GM12878 (cell line): ENCODE results near the gene SLC30A4. TPM values are rescaled to one million over a fixed set of nuclear protein-coding genes. Genes with fewer than 3 reads are reported as not detected.

Experiments
- ATAC-seq: fragments of 200-7000 bp; cut with Tn5 transposase; 3 replicates; pipeline ENCODE4 v1.9.1; 2020; ENCODE audit warnings: mild to moderate bottlenecking, moderate library complexity
- BruUV-seq: library from RNA; stranded (reverse); fragments of 400-500 nt; replicated peaks from 2 replicates; lab custom pipeline; 2021; lab: Mats Ljungman, UMichigan
- CTCF ChIA-PET: fragments of 300-600 bp; sonication (Branson Sonifier 250); formaldehyde crosslinking; extraction: SDS; loops from one replicate; lab custom pipeline; 2021; ENCODE audit warnings: inconsistent platforms; lab: Yijun Ruan, JAX
- POLR2A ChIA-PET: fragments of 350-600 bp; formaldehyde crosslinking; extraction: SDS; loops from one replicate; lab custom pipeline; 2021; ENCODE audit warnings: inconsistent platforms; lab: Charles Lee
- RAD21 ChIA-PET: fragments of 300-600 bp; sonication (Branson Sonifier 250); formaldehyde crosslinking; loops from one replicate; lab custom pipeline; 2023; ENCODE audit warnings: antibody characterized with exemption; ENCODE audit not compliant: unreplicated experiment; lab: Charles Lee
- SMC1A ChIA-PET: fragments of 300-600 bp; sonication (Branson Sonifier 250); formaldehyde crosslinking; loops from one replicate; lab custom pipeline; 2023; ENCODE audit not compliant: unreplicated experiment, uncharacterized antibody; lab: Charles Lee
- DNase-seq: peaks from one replicate; pipeline ENCODE4 v3.0.0-alpha.2; 2011; ENCODE audit warnings: low read depth, low spot score
- FAIRE-seq: peaks from 3 replicates; lab custom pipeline; 2011; peaks lifted over from hg19 to GRCh38; lab: Jason Lieb, UNC
- H2AFZ ChIP-seq: 2 replicates; pipeline ENCODE4 v1.6.0; 2011; ENCODE audit warnings: low read depth, low read length, control low read depth; ENCODE audit not compliant: control insufficient read depth
- H3K27ac ChIP-seq: 2 replicates; pipeline ENCODE4 v1.5.1; 2011; ENCODE audit warnings: control low read depth; ENCODE audit not compliant: control insufficient read depth, insufficient read depth
- H3K27me3 ChIP-seq, 2 experiments: replicated peaks in 1 of 2; 2 replicates each; pipeline versions ENCODE4 v1.6.0 to v1.6.1; 2011; ENCODE audit warnings: low read length in 1 of 2; ENCODE audit not compliant: control insufficient read depth in 2 of 2, insufficient read depth in 2 of 2
- H3K36me3 ChIP-seq, 2 experiments: 2 replicates each; pipeline ENCODE4 v1.5.1; 2011; ENCODE audit warnings: low read length in 1 of 2; ENCODE audit not compliant: control insufficient read depth in 2 of 2, insufficient read depth in 2 of 2
- H3K4me1 ChIP-seq: 2 replicates; pipeline ENCODE4 v1.6.1; 2011; ENCODE audit warnings: mild to moderate bottlenecking, low read length, moderate library complexity, mixed read lengths; ENCODE audit not compliant: control insufficient read depth, insufficient read depth
- H3K4me2 ChIP-seq: 2 replicates; pipeline ENCODE4 v1.6.0; 2011; ENCODE audit warnings: control low read depth; ENCODE audit not compliant: control insufficient read depth, insufficient read depth
- H3K4me3 ChIP-seq: fragments of 200-600 bp; sonication (generic); 2 replicates; pipeline ENCODE4 v1.5.1; 2016
- H3K79me2 ChIP-seq: 2 replicates; pipeline ENCODE4 v1.6.0; 2011; ENCODE audit warnings: low read length; ENCODE audit not compliant: control insufficient read depth, insufficient read depth
- H3K9ac ChIP-seq: 2 replicates; pipeline ENCODE4 v1.8.0; 2011; ENCODE audit warnings: low read length, control low read depth, mixed read lengths; ENCODE audit not compliant: control insufficient read depth, insufficient read depth
- H3K9me3 ChIP-seq: replicated peaks from 3 replicates; pipeline ENCODE4 v1.5.1; 2011; ENCODE audit warnings: mild to moderate bottlenecking, low read length; ENCODE audit not compliant: control insufficient read depth, insufficient read depth
- H4K20me1 ChIP-seq: 2 replicates; pipeline ENCODE4 v1.6.0; 2011; ENCODE audit not compliant: control insufficient read depth, insufficient read depth
- CEBPB ChIP-seq, 2 experiments: fragments of 150-350 bp in 1 of 2; IDR thresholded peaks; 2 replicates each; pipeline ENCODE4 v1.6.1; 2012 to 2014; ENCODE audit warnings: low read depth in 2 of 2, low read length in 2 of 2, borderline replicate concordance in 1 of 2, inconsistent platforms in 1 of 2
- DPF2 ChIP-seq: fragments of 450-650 bp; IDR thresholded peaks from 2 replicates; pipeline ENCODE4 v1.6.1; 2017; ENCODE audit warnings: mild to moderate bottlenecking
- HDAC6 ChIP-seq: fragments of 200-600 bp; sonication (generic); IDR thresholded peaks from one replicate; pipeline ENCODE4 v1.8.0; 2017; ENCODE audit warnings: antibody characterized with exemption; ENCODE audit not compliant: unreplicated experiment
- NFXL1 ChIP-seq: fragments of 450-650 bp; IDR thresholded peaks from 2 replicates; pipeline ENCODE4 v1.6.1; 2017; ENCODE audit warnings: antibody characterized with exemption, mild to moderate bottlenecking, borderline replicate concordance
- NFYA ChIP-seq: IDR thresholded peaks from 2 replicates; pipeline ENCODE4 v1.6.1; 2011; ENCODE audit warnings: low read depth, mild to moderate bottlenecking, low read length, improper control_type of control experiment, borderline replicate concordance
- SREBF1 ChIP-seq: IDR thresholded peaks from 2 replicates; pipeline ENCODE4 v1.6.1; 2012; ENCODE audit warnings: mild to moderate bottlenecking, low read length
- ZSCAN29 ChIP-seq: fragments of 450-650 bp; IDR thresholded peaks from 2 replicates; pipeline ENCODE4 v1.6.1; 2017; ENCODE audit warnings: mild to moderate bottlenecking, moderate library complexity
- WGBS: methylation state at CpG from one replicate; pipeline ENCODE4 v1.1.6; 2016; ENCODE audit warnings: low lambda C conversion rate; ENCODE audit not compliant: insufficient replicate concordance, insufficient coverage; ENCODE audit errors: missing lambda C conversion rate; 5-methylcytosine and 5-hydroxymethylcytosine counted together
- in situ Hi-C: fragments of 300-500 bp; cut with MboI; formaldehyde crosslinking; loops from 9 replicates; pipeline ENCODE4 v1.14.3; 2018; ENCODE audit warnings: mixed read lengths
- intact Hi-C: fragments of 100-400 bp; cut with micrococcal nuclease; formaldehyde crosslinking; loops from one replicate; pipeline ENCODE4 v1.14.2; 2022; ENCODE audit not compliant: unreplicated experiment
- polyA plus RNA-seq, 11 experiments: library from polyadenylated mRNA; depleted of rRNA in 4 of 11; unstranded in 6 of 11; stranded (reverse) in 5 of 11; fragments of >200 nt; fragmentation: Nextera tagmentation in 4 of 11; fragmentation: Illumina TruSeq in 1 of 11; extraction: Ambion mirVana in 4 of 11; extraction: Trizol in 1 of 11; gene quantifications; 1 replicate in 1 of 11; 2 replicates in 10 of 11; pipeline versions ENCODE4 v1.2.1 to v1.2.3, GENCODE V29; 2011 to 2016; ENCODE audit warnings: inconsistent platforms in 2 of 11, missing spikeins in 2 of 11, low read depth in 1 of 11
- total RNA-seq, 4 experiments: library from RNA; depleted of rRNA in 3 of 4; stranded (reverse); fragments of >200 nt in 3 of 4; fragmentation: Illumina TruSeq in 1 of 4; extraction: Trizol in 1 of 4; gene quantifications; 2 replicates each; pipeline versions ENCODE4 v1.2.1 to v1.2.3, GENCODE V29; 2013 to 2021

The SLC30A4 gene
- total and polyA plus RNA-seq, 10 of the 15 experiments (the other 5 are each of a cell fraction or from before 2014, with no cell fraction given), result 0.05 to 0.31 (median 0.20) TPM

DNA sequence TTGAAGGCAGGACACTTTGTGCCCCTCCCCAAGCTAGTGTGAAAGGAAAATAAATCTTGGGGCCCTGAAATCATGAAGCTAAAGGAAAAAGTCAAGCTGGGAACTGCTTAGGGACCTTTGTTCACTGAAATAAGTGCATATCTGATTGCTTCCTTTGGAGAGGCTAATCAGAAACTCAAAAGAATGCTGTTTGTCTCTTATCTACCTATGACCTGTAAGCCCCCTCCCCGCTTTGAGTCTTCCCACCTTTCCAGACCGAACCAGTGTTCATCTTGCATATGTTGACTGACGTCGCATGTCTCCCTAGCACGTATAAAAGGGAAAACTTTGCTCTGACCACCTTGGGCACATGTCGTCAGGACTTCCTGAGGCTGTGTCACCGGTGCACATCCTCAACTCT, 53.1 kb downstream of the SLC30A4 start:
- ChIA-PET SMC1A (interaction anchor here (1.3 kb wide), 1 partner anchor 145 kb away, joined by 3 read pairs; no protein-coding TSS in a partner anchor), CTCF (interaction anchor here (1.1 to 1.7 kb wide), 4 partner anchors 11 to 144 kb away, joined by 3 to 8 read pairs (median 4); no protein-coding TSS in a partner anchor), POLR2A (no interaction called here), RAD21 (interaction anchor here (1.1 kb wide), 1 partner anchor 142 kb away, joined by 3 read pairs; no protein-coding TSS in a partner anchor)
- in situ Hi-C loops, result no loop called here
- no peak overlapping the region for H3K4me3 ChIP-seq
- no peak for FAIRE-seq
- H3K36me3 ChIP-seq, result no peaks in the 10 kb centered on the region
- no peaks in the 10 kb centered on the region for H4K20me1 ChIP-seq
- H3K27me3 ChIP-seq, result no peaks in the 10 kb centered on the region; a peak in 1 of 4 replicates
- BruUV-seq, result no TSS peak
- H3K9me3 ChIP-seq, result no peaks in the 10 kb centered on the region
- WGBS, result 18% methylated on average over 7 of the region's 7 CpGs
- no peaks in the 10 kb centered on the region for H3K4me1 ChIP-seq
- H3K9ac ChIP-seq, result no peak overlapping the region
- intact Hi-C loops, result no loop called here
- no peaks in the 10 kb centered on the region for H3K79me2 ChIP-seq
- no peak overlapping the region for H2AFZ ChIP-seq
- no peak overlapping the region for H3K27ac ChIP-seq
- no peak for DNase-seq
- no peak for TF ChIP-seq ZSCAN29
- no peak for TF ChIP-seq CEBPB (IDR thresholded peaks at IDR 0.05; ENCODE audit: borderline replicate concordance in 1 of 2, low read depth in 2 of 2, low read length in 2 of 2)
- no peak for TF ChIP-seq HDAC6
- no peak overlapping the region for H3K4me2 ChIP-seq
- ATAC-seq, result no peak

GRCh38 chr15:45469027-45469426, 53.5 kb downstream of the SLC30A4 start:
- Histone ChIP-seq H2AFZ (no peak overlapping the region), H3K27me3 (no peaks in the 10 kb centered on the region; a peak in 1 of 4 replicates), H3K9me3 (no peaks in the 10 kb centered on the region), H3K4me3 (no peak overlapping the region), H3K79me2 (no peaks in the 10 kb centered on the region), H3K9ac (no peak overlapping the region), H3K4me1 (no peaks in the 10 kb centered on the region), H3K36me3 (no peaks in the 10 kb centered on the region), H3K27ac (no peak overlapping the region), H4K20me1 (no peaks in the 10 kb centered on the region), H3K4me2 (no peak overlapping the region)
- BruUV-seq, result no TSS peak
- TF ChIP-seq NFYA (no peak), DPF2 (no peak), SREBF1 (no peak), NFXL1 (no peak)
- in situ Hi-C loops, result no loop called here
- FAIRE-seq, result no peak
- no peak for ATAC-seq
- no peak for DNase-seq
- POLR2A ChIA-PET, result no interaction called here
- RAD21 ChIA-PET, result interaction anchor here (1.1 kb wide), 1 partner anchor 142 kb away, joined by 3 read pairs; no protein-coding TSS in a partner anchor
- SMC1A ChIA-PET, result interaction anchor here (1.3 kb wide), 3 partner anchors 10 to 145 kb away, joined by 3 to 4 read pairs (median 3); no protein-coding TSS in a partner anchor
- CTCF ChIA-PET, result interaction anchor here (1.1 to 1.7 kb wide), 3 partner anchors 10 to 145 kb away, joined by 3 to 8 read pairs (median 4); no protein-coding TSS in a partner anchor
- 0% methylated on average over 2 of the region's 2 CpGs for WGBS
- intact Hi-C loops, result no loop called here
